EL (cell line): ENCODE measurements around the gene SLC25A6.
"Not testable (repeated sequence)": the region's sequence is repeated elsewhere in the genome, so short reads cannot be mapped to it uniquely, and the experiment has no call there.

Experiments
- DNase-seq: peaks from one replicate; pipeline ENCODE4 v3.0.0-alpha.2; 2016

Gene SLC25A6

DNA sequence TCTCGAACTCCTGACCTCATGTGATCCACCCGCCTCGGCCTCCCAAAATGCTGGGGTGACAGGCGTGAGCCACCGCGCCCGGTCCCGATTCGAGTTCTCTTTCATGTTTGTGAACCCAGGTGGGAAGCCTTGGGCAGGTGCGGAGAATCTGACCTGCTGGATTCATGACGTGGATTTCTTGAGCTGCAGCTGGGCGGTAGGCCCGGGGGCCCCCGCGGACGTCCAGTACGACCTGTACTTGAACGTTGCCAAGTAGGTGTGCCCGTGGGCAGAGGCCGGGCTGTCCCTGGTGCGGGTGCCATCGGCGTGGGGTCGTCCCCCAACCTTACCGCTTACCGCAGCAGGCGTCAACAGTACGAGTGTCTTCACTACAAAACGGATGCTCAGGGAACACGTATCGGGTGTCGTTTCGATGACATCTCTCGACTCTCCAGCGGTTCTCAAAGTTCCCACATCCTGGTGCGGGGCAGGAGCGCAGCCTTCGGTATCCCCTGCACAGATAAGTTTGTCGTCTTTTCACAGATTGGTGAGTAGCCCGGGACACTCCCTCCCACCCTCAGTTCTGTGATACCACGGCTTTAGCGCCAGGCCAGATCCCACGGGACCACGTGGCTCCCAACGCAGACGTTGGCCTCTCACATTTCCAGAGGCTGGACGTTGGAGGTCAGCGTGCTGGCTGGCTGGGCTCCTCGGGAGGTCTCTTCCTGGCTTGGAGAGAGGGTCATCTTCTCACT, 39.8 kb downstream of the SLC25A6 start:
- DNase-seq: no peak

- not testable (repeated sequence) for DNase-seq
These were observed 42.3 kb downstream of the SLC25A6 start for GRCh38 chrX:1349606-1350005.

- no peak for DNase-seq
These were observed 50.2 kb downstream of the SLC25A6 start for GRCh38 chrX:1341545-1342184.

- no peak for DNase-seq
These were observed 54.7 kb downstream of the SLC25A6 start for GRCh38 chrX:1336948-1337779.

- DNase-seq: peak; percentile 13
These were observed 55.5 kb downstream of the SLC25A6 start, which contains the start of gene IL3RA for GRCh38 chrX:1336331-1336943. Gene IL3RA, plus strand, starts transcription at chrX:1336785. Its CDS starts 4,981 bp downstream, at chrX:1341766.
